CD8-positive, alpha-beta memory T cell (primary cell): ENCODE measurements around the gene SVOP. TPM values are rescaled to one million over a fixed set of nuclear protein-coding genes. Genes with fewer than 3 reads are reported as not detected.
A peak's percentile ranks its signal among the peaks of the same experiment; 100 is the strongest.

Experiments
- CTCF ChIA-PET: fragments of 350-600 bp; sonication (Branson Sonifier 250); formaldehyde crosslinking; loops from one replicate; lab custom pipeline; 2021; ENCODE audit warnings: antibody characterized with exemption; lab: Charles Lee
- POLR2A ChIA-PET: fragments of 350-600 bp; sonication (Branson Sonifier 250); formaldehyde crosslinking; loops from one replicate; lab custom pipeline; 2021; ENCODE audit warnings: antibody characterized with exemption; lab: Charles Lee
- DNase-seq, 5 donors: peaks; one replicate each; pipeline versions ENCODE4 v3.0.0 to v3.0.0-alpha.2; 2020 to 2022; ENCODE audit warnings: mixed read lengths in 1 of 5
- H3K27ac ChIP-seq: one replicate; pipeline ENCODE4 v1.7.0; 2013; ENCODE audit warnings: low read depth, mild to moderate bottlenecking, low read length, moderate library complexity
- H3K27me3 ChIP-seq: 2 replicates; pipeline ENCODE4 v1.7.0; 2013; ENCODE audit warnings: low read length, mild to moderate bottlenecking; ENCODE audit not compliant: insufficient read depth, poor library complexity, severe bottlenecking
- H3K36me3 ChIP-seq: 2 replicates; pipeline ENCODE4 v1.7.0; 2013; ENCODE audit warnings: mild to moderate bottlenecking, low read length, moderate library complexity; ENCODE audit not compliant: insufficient read depth
- H3K4me1 ChIP-seq: 2 replicates; pipeline ENCODE4 v1.7.0; 2013; ENCODE audit warnings: mild to moderate bottlenecking, low read length, moderate library complexity; ENCODE audit not compliant: insufficient read depth
- H3K4me3 ChIP-seq: 2 replicates; pipeline ENCODE4 v1.7.0; 2013; ENCODE audit warnings: mild to moderate bottlenecking, low read length
- H3K9me3 ChIP-seq: 2 replicates; pipeline ENCODE4 v1.7.0; 2013; ENCODE audit warnings: mild to moderate bottlenecking, low read length
- H3K27ac Mint-ChIP-seq, 8 donors: one replicate each; pipeline ENCODE4 v1.8.0; 2020 to 2021; ENCODE audit warnings: mixed read lengths in 8 of 8, mild to moderate bottlenecking in 6 of 8, inconsistent platforms in 3 of 8, moderate library complexity in 3 of 8
- H3K27me3 Mint-ChIP-seq, 2 donors: one replicate each; pipeline ENCODE4 v1.8.0; 2020 to 2021; ENCODE audit warnings: mixed read lengths in 2 of 2, mild to moderate bottlenecking in 1 of 2, moderate library complexity in 1 of 2
- H3K36me3 Mint-ChIP-seq, 3 donors: one replicate each; pipeline ENCODE4 v1.8.0; 2020 to 2021; ENCODE audit warnings: mixed read lengths in 3 of 3, inconsistent platforms in 1 of 3, mild to moderate bottlenecking in 1 of 3
- H3K4me1 Mint-ChIP-seq, 3 donors: one replicate each; pipeline ENCODE4 v1.8.0; 2020 to 2021; ENCODE audit warnings: mixed read lengths in 3 of 3, inconsistent platforms in 1 of 3, mild to moderate bottlenecking in 1 of 3
- H3K4me3 Mint-ChIP-seq, 7 donors: one replicate each; pipeline ENCODE4 v1.8.0; 2020 to 2021; ENCODE audit warnings: mixed read lengths in 7 of 7, mild to moderate bottlenecking in 6 of 7, moderate library complexity in 4 of 7, inconsistent platforms in 2 of 7
- H3K9me3 Mint-ChIP-seq, 5 donors: one replicate each; pipeline ENCODE4 v1.8.0; 2020 to 2022; ENCODE audit warnings: mixed read lengths in 5 of 5, mild to moderate bottlenecking in 3 of 5, moderate library complexity in 2 of 5, inconsistent platforms in 1 of 5
- polyA plus RNA-seq: library from polyadenylated mRNA; unstranded; fragments of 300-500 nt; fragmentation: Illumina TruSeq; gene quantifications from one replicate; pipeline ENCODE4 v1.2.3, GENCODE V29; 2021
- total RNA-seq, 2 experiments: library from RNA; stranded (reverse); gene quantifications; one replicate each; pipeline ENCODE4 v1.2.3, GENCODE V29; 2021

Gene SVOP
- total and polyA plus RNA-seq, 3 experiments from 2014 or later: not detected

- Histone ChIP-seq H3K36me3 (no peaks in the 10 kb centered on the region), H3K4me3 (no peak overlapping the region), H3K9me3 (no peaks in the 10 kb centered on the region), H3K27me3 (no peaks in the 10 kb centered on the region), H3K27ac (no peak overlapping the region), H3K4me1 (no peaks in the 10 kb centered on the region)
- peaks cover 18% of the 10 kb centered on the region in 2 donors for H3K27me3 Mint-ChIP-seq
- no peaks in the 10 kb centered on the region for H3K4me1 Mint-ChIP-seq
- no peak for DNase-seq
- H3K36me3 Mint-ChIP-seq: peaks cover 0 to 3% (median 0%) of the 10 kb centered on the region in 3 donors
- H3K9me3 Mint-ChIP-seq: no peaks in the 10 kb centered on the region
- peak overlapping the region in 1 of 8 donors; percentile 29 for H3K27ac Mint-ChIP-seq
- CTCF ChIA-PET: interaction anchor here (1.2 kb wide), 1 partner anchor 23 kb away, joined by 3 read pairs; no protein-coding TSS in a partner anchor
- POLR2A ChIA-PET: no interaction called here
- H3K4me3 Mint-ChIP-seq: no peak overlapping the region
Observed at GRCh38 chr12:108906971-108907370, 113.9 kb downstream of the SVOP start.

- peaks cover 0 to 3% (median 0%) of the 10 kb centered on the region in 3 donors for H3K36me3 Mint-ChIP-seq
- no peaks in the 10 kb centered on the region for H3K4me1 Mint-ChIP-seq
- H3K27ac ChIP-seq: no peak overlapping the region
- no peak overlapping the region for H3K4me3 ChIP-seq
- ChIA-PET CTCF (no interaction called here), POLR2A (no interaction called here)
- no peaks in the 10 kb centered on the region for H3K36me3 ChIP-seq
- H3K9me3 ChIP-seq: no peaks in the 10 kb centered on the region
- no peak for DNase-seq
- no peaks in the 10 kb centered on the region for H3K4me1 ChIP-seq
- H3K9me3 Mint-ChIP-seq: no peaks in the 10 kb centered on the region
- H3K27ac Mint-ChIP-seq: no peak overlapping the region
- no peak overlapping the region for H3K4me3 Mint-ChIP-seq
- H3K27me3 Mint-ChIP-seq: peaks cover 24 to 25% of the 10 kb centered on the region in 2 donors
- H3K27me3 ChIP-seq: no peaks in the 10 kb centered on the region
Observed at GRCh38 chr12:108905725-108906124, 115.1 kb downstream of the SVOP start.

- no peaks in the 10 kb centered on the region for H3K4me1 ChIP-seq
- H3K27me3 Mint-ChIP-seq: peaks cover 15 to 30% of the 10 kb centered on the region in 2 donors
- H3K27ac ChIP-seq: no peak overlapping the region
- no peaks in the 10 kb centered on the region for H3K9me3 Mint-ChIP-seq
- H3K4me3 ChIP-seq: no peak overlapping the region
- H3K36me3 ChIP-seq: no peaks in the 10 kb centered on the region
- no peak for DNase-seq
- no peaks in the 10 kb centered on the region for H3K4me1 Mint-ChIP-seq
- CTCF ChIA-PET: no interaction called here
- no peaks in the 10 kb centered on the region for H3K9me3 ChIP-seq
- no peaks in the 10 kb centered on the region for H3K36me3 Mint-ChIP-seq
- no peak overlapping the region for H3K4me3 Mint-ChIP-seq
- H3K27ac Mint-ChIP-seq: no peak overlapping the region
- POLR2A ChIA-PET: no interaction called here
- H3K27me3 ChIP-seq: no peaks in the 10 kb centered on the region
Observed at GRCh38 chr12:108899145-108899544, 121.7 kb downstream of the SVOP start.

- Histone ChIP-seq H3K27ac (no peak overlapping the region), H3K9me3 (no peaks in the 10 kb centered on the region), H3K36me3 (no peaks in the 10 kb centered on the region), H3K27me3 (no peaks in the 10 kb centered on the region), H3K4me3 (no peak overlapping the region), H3K4me1 (no peaks in the 10 kb centered on the region)
- no peak for DNase-seq
- Mint-ChIP-seq H3K27ac (no peak overlapping the region), H3K27me3 (peaks cover 16 to 19% of the 10 kb centered on the region in 2 donors), H3K4me3 (no peak overlapping the region), H3K36me3 (no peaks in the 10 kb centered on the region), H3K9me3 (no peaks in the 10 kb centered on the region), H3K4me1 (no peaks in the 10 kb centered on the region)
- POLR2A ChIA-PET: no interaction called here
- CTCF ChIA-PET: interaction anchor here (1.1 kb wide), 1 partner anchor 12 kb away, joined by 3 read pairs; no protein-coding TSS in a partner anchor
Observed at GRCh38 chr12:108896817-108897216, 124.1 kb downstream of the SVOP start.

- no peak overlapping the region for H3K27ac Mint-ChIP-seq
- no peaks in the 10 kb centered on the region for H3K4me1 ChIP-seq
- no peaks in the 10 kb centered on the region for H3K9me3 Mint-ChIP-seq
- no peak overlapping the region for H3K4me3 Mint-ChIP-seq
- DNase-seq: no peak
- CTCF ChIA-PET: interaction anchor here (1.1 kb wide), 1 partner anchor 12 kb away, joined by 3 read pairs; no protein-coding TSS in a partner anchor
- no peaks in the 10 kb centered on the region for H3K27me3 ChIP-seq
- H3K9me3 ChIP-seq: no peaks in the 10 kb centered on the region
- no peaks in the 10 kb centered on the region for H3K36me3 Mint-ChIP-seq
- no peak overlapping the region for H3K27ac ChIP-seq
- peaks cover 14 to 17% of the 10 kb centered on the region in 2 donors for H3K27me3 Mint-ChIP-seq
- H3K36me3 ChIP-seq: no peaks in the 10 kb centered on the region
- H3K4me1 Mint-ChIP-seq: no peaks in the 10 kb centered on the region
- H3K4me3 ChIP-seq: no peak overlapping the region
- POLR2A ChIA-PET: no interaction called here
Observed at GRCh38 chr12:108896336-108896735, 124.5 kb downstream of the SVOP start.

GRCh38 chr12:108895220-108895802, 125.6 kb downstream of the SVOP start:
- Histone ChIP-seq H3K4me3 (no peak overlapping the region), H3K27ac (no peak overlapping the region), H3K36me3 (no peaks in the 10 kb centered on the region), H3K9me3 (no peaks in the 10 kb centered on the region), H3K4me1 (no peaks in the 10 kb centered on the region), H3K27me3 (no peaks in the 10 kb centered on the region)
- Mint-ChIP-seq H3K36me3 (no peaks in the 10 kb centered on the region), H3K9me3 (no peaks in the 10 kb centered on the region), H3K4me3 (no peak overlapping the region), H3K27ac (no peak overlapping the region), H3K27me3 (peaks cover 9% of the 10 kb centered on the region in 2 donors), H3K4me1 (no peaks in the 10 kb centered on the region)
- CTCF ChIA-PET: no interaction called here
- POLR2A ChIA-PET: no interaction called here
- DNase-seq: no peak

- Mint-ChIP-seq H3K27ac (peak overlapping the region in 1 of 8 donors; percentile 1), H3K27me3 (peaks cover under 1 to 6% of the 10 kb centered on the region in 2 donors), H3K9me3 (no peaks in the 10 kb centered on the region), H3K4me1 (no peaks in the 10 kb centered on the region), H3K4me3 (no peak overlapping the region), H3K36me3 (no peaks in the 10 kb centered on the region)
- CTCF ChIA-PET: no interaction called here
- no peaks in the 10 kb centered on the region for H3K27me3 ChIP-seq
- no peaks in the 10 kb centered on the region for H3K4me1 ChIP-seq
- POLR2A ChIA-PET: no interaction called here
- H3K27ac ChIP-seq: no peak overlapping the region
- H3K36me3 ChIP-seq: no peaks in the 10 kb centered on the region
- no peaks in the 10 kb centered on the region for H3K9me3 ChIP-seq
- H3K4me3 ChIP-seq: no peak overlapping the region
- DNase-seq: no peak
Observed at GRCh38 chr12:108890208-108890607, 130.7 kb downstream of the SVOP start.

GRCh38 chr12:108888031-108888430, 132.8 kb downstream of the SVOP start:
- ChIA-PET POLR2A (no interaction called here), CTCF (no interaction called here)
- DNase-seq: no peak
- H3K4me1 Mint-ChIP-seq: peaks cover 0 to 4% (median 0%) of the 10 kb centered on the region in 3 donors
- Histone ChIP-seq H3K4me1 (no peaks in the 10 kb centered on the region), H3K27me3 (no peaks in the 10 kb centered on the region), H3K4me3 (no peak overlapping the region), H3K9me3 (no peaks in the 10 kb centered on the region), H3K36me3 (no peaks in the 10 kb centered on the region), H3K27ac (no peak overlapping the region)
- H3K9me3 Mint-ChIP-seq: no peaks in the 10 kb centered on the region
- no peaks in the 10 kb centered on the region for H3K36me3 Mint-ChIP-seq
- H3K27me3 Mint-ChIP-seq: peaks cover 4 to 6% of the 10 kb centered on the region in 2 donors
- H3K4me3 Mint-ChIP-seq: no peak overlapping the region
- no peak overlapping the region for H3K27ac Mint-ChIP-seq
